Stimulated activated CD4-positive, alpha-beta T cell treated with anti-CD3 and anti-CD28 coated beads, Interleukin-4, amount 100 ng/mL, for 4 hours (primary cell): Measurements from ENCODE around the gene PRDM16.

Experiments used
- DNase-seq, 2 experiments: peaks; one replicate each; pipeline ENCODE4 v3.0.0-alpha.2; 2020

PRDM16 gene

GRCh38 chr1:3290915-3291314 lies 221.9 kb downstream of the PRDM16 start:
- DNase-seq = no peak

GRCh38 chr1:3292051-3292722 lies 223.2 kb downstream of the PRDM16 start:
- DNase-seq = no peak

GRCh38 chr1:3292868-3293562 lies 224.0 kb downstream of the PRDM16 start:
- DNase-seq = no peak

GRCh38 chr1:3293563-3294080 lies 224.6 kb downstream of the PRDM16 start:
- no peak for DNase-seq

- no peak for DNase-seq
Observed at GRCh38 chr1:3294450-3294849, 225.4 kb downstream of the PRDM16 start.

GRCh38 chr1:3295846-3296245 lies 226.8 kb downstream of the PRDM16 start:
- no peak for DNase-seq

GRCh38 chr1:3296326-3296725 lies 227.3 kb downstream of the PRDM16 start:
- no peak for DNase-seq

GRCh38 chr1:3296826-3297225 lies 227.8 kb downstream of the PRDM16 start:
- no peak for DNase-seq

- no peak for DNase-seq
Observed at GRCh38 chr1:3297756-3298155, 228.8 kb downstream of the PRDM16 start.

GRCh38 chr1:3298197-3298596 lies 229.2 kb downstream of the PRDM16 start:
- DNase-seq = no peak

GRCh38 chr1:3304246-3304645 lies 235.2 kb downstream of the PRDM16 start:
- no peak for DNase-seq

- DNase-seq = no peak
Observed at GRCh38 chr1:3304692-3305091, 235.7 kb downstream of the PRDM16 start.

GRCh38 chr1:3305156-3305555 lies 236.2 kb downstream of the PRDM16 start:
- no peak for DNase-seq

GRCh38 chr1:3306583-3307291 lies 237.7 kb downstream of the PRDM16 start:
- no peak for DNase-seq

- no peak for DNase-seq
Observed at GRCh38 chr1:3307359-3307758, 238.4 kb downstream of the PRDM16 start.

- DNase-seq = no peak
Observed at GRCh38 chr1:3308053-3308452, 239.1 kb downstream of the PRDM16 start.

GRCh38 chr1:3310718-3311400 lies 241.9 kb downstream of the PRDM16 start:
- no peak for DNase-seq

GRCh38 chr1:3311711-3312110 lies 242.7 kb downstream of the PRDM16 start:
- DNase-seq = no peak

- DNase-seq = no peak
Observed at GRCh38 chr1:3312310-3312897, 243.4 kb downstream of the PRDM16 start.

GRCh38 chr1:3312898-3313575 lies 244.0 kb downstream of the PRDM16 start:
- DNase-seq = peak; percentile 58 to 61

- no peak for DNase-seq
Observed at GRCh38 chr1:3313576-3313950, 244.6 kb downstream of the PRDM16 start.
